Activated CD8-positive, alpha-beta memory T cell treated with anti-CD3 and anti-CD28 coated beads for 24 hours (primary cell): ENCODE data around the gene ERVMER34-1.

Experiments used
- DNase-seq: peaks from one replicate; pipeline ENCODE4 v3.0.0-alpha.2; 2020

Gene ERVMER34-1

GRCh38 chr4:52750819-52751486 lies at the start of gene ERVMER34-1:
Gene ERVMER34-1, minus strand, starts transcription at chr4:52751425. Its CDS starts 5,905 bp downstream, at chr4:52745520.
- DNase-seq: peak; percentile 59

GRCh38 chr4:52799813-52800212 lies 48.6 kb upstream of the ERVMER34-1 start:
- DNase-seq: no peak

GRCh38 chr4:52795533-52795932 lies 44.3 kb upstream of the ERVMER34-1 start:
- DNase-seq: no peak

- no peak for DNase-seq
These were observed 40.7 kb upstream of the ERVMER34-1 start for GRCh38 chr4:52791936-52792335.

GRCh38 chr4:52789774-52790173 lies 38.5 kb upstream of the ERVMER34-1 start:
- no peak for DNase-seq

GRCh38 chr4:52788806-52789205 lies 37.6 kb upstream of the ERVMER34-1 start:
- DNase-seq: no peak

- DNase-seq: no peak
These were observed 31.8 kb upstream of the ERVMER34-1 start for GRCh38 chr4:52783069-52783468.

- DNase-seq: no peak
These were observed 29.6 kb upstream of the ERVMER34-1 start for GRCh38 chr4:52780617-52781354.

GRCh38 chr4:52780206-52780605 lies 29.0 kb upstream of the ERVMER34-1 start:
- DNase-seq: no peak

- no peak for DNase-seq
These were observed 9.0 kb upstream of the ERVMER34-1 start for GRCh38 chr4:52760256-52760655.

GRCh38 chr4:52755426-52755825 lies 4.2 kb upstream of the ERVMER34-1 start:
- DNase-seq: no peak

GRCh38 chr4:52752936-52753335 lies 1.7 kb upstream of the ERVMER34-1 start:
- DNase-seq: no peak

GRCh38 chr4:52751487-52751911 lies 274 bp upstream of the ERVMER34-1 start:
- DNase-seq: peak; percentile 57

GRCh38 chr4:52750213-52750612 lies 1.0 kb downstream of the ERVMER34-1 start:
- no peak for DNase-seq

- DNase-seq: no peak
These were observed 2.8 kb downstream of the ERVMER34-1 start for GRCh38 chr4:52748432-52748831.

GRCh38 chr4:52744588-52744987 lies 6.6 kb downstream of the ERVMER34-1 start:
- no peak for DNase-seq

- no peak for DNase-seq
These were observed 7.7 kb downstream of the ERVMER34-1 start for GRCh38 chr4:52743444-52744019.

GRCh38 chr4:52729586-52729985 lies 21.6 kb downstream of the ERVMER34-1 start:
- DNase-seq: no peak

GRCh38 chr4:52728691-52729240 lies 22.5 kb downstream of the ERVMER34-1 start:
- DNase-seq: no peak

- DNase-seq: no peak
These were observed 24.2 kb downstream of the ERVMER34-1 start for GRCh38 chr4:52726826-52727580.

GRCh38 chr4:52721968-52722815 lies 29.0 kb downstream of the ERVMER34-1 start:
- DNase-seq: peak; percentile 93

GRCh38 chr4:52718123-52718522 lies 33.1 kb downstream of the ERVMER34-1 start:
- DNase-seq: peak; percentile 59
